ENCODE data around the gene RCOR3. TPM values are rescaled to one million over a fixed set of nuclear protein-coding genes. Genes with fewer than 3 reads are reported as not detected.

The RCOR3 gene
- total and polyA plus RNA-seq, 10 of the 15 experiments (the other 5 are each of a cell fraction or from before 2014, with no cell fraction given), result 8.0 to 55.0 (median 25.1) TPM

GRCh38 chr1:211326528-211327345, 67.6 kb downstream of the RCOR3 start, which contains the start of gene TRAF5 (continued):
- peak; percentile 57; the same call in 1 of the 2 replicates for TF ChIP-seq NKRF (conservative IDR thresholded peaks at IDR 0.05)
- no peak for TF ChIP-seq EZH2 (IDR thresholded peaks at IDR 0.05; ENCODE audit: borderline replicate concordance, control insufficient read depth, low read depth, low read length)
- TF ChIP-seq USF1 (IDR thresholded peaks at IDR 0.05; ENCODE audit: borderline replicate concordance, extremely low read length, insufficient read depth, low read depth, low read length), result peak; percentile 44
- TF ChIP-seq DPF2 (IDR thresholded peaks at IDR 0.05), result peak; percentile 67; the same call in 1 of the 2 replicates
- TF ChIP-seq MAX (IDR thresholded peaks at IDR 0.05; ENCODE audit: low read depth, low read length), result peak; percentile 27; the same call in 1 of the 2 replicates
- 0 out of 2 replicates have a peak, but pooled peaks have one; percentile 7 for TF ChIP-seq HCFC1 (IDR thresholded peaks at IDR 0.05; ENCODE audit: low read length)
- no peak for TF ChIP-seq RCOR1 (conservative IDR thresholded peaks at IDR 0.05; ENCODE audit: low read depth, low read length)
- TF ChIP-seq EED (IDR thresholded peaks at IDR 0.05; ENCODE audit: low read depth), result no peak
- TF ChIP-seq ZNF687 (IDR thresholded peaks at IDR 0.05), result 0 out of 2 replicates have a peak, but pooled peaks have one; percentile 33
- TF ChIP-seq NRF1 (conservative IDR thresholded peaks at IDR 0.05; ENCODE audit: low read depth, low read length), result no peak
- no peak for TF ChIP-seq JUNB (IDR thresholded peaks at IDR 0.05)
- peak; percentile 17 for TF ChIP-seq MYC (IDR thresholded peaks at IDR 0.05; ENCODE audit: insufficient read depth, insufficient read length, insufficient replicate concordance, low read length, severe bottlenecking)
- 0 out of 3 replicates have a peak, but pooled peaks have one; percentile 6 for TF ChIP-seq POU2F2 (IDR thresholded peaks at IDR 0.05; ENCODE audit: borderline replicate concordance, low read depth, low read length)
- TF ChIP-seq CEBPZ (IDR thresholded peaks at IDR 0.05; ENCODE audit: low read depth, low read length), result no peak
- TF ChIP-seq CBX5 (IDR thresholded peaks at IDR 0.05; ENCODE audit: low read depth), result 0 out of 2 replicates have a peak, but pooled peaks have one; percentile 19
- no peak for TF ChIP-seq USF2 (IDR thresholded peaks at IDR 0.05; ENCODE audit: borderline replicate concordance, low read depth, low read length)

Data from GM12878 (cell line).